H1 (cell line): Measurements from ENCODE around the gene THOP1.

Source experiments
- CTCF ChIP-seq, 3 experiments: IDR thresholded peaks; 1 replicate in 2 of 3; 2 replicates in 1 of 3; pipeline versions ENCODE4 v1.5.1 to v1.6.1; 2011; ENCODE audit warnings: low read length in 3 of 3, mild to moderate bottlenecking in 3 of 3, inconsistent platforms in 2 of 3, low read depth in 1 of 3, moderate library complexity in 1 of 3; ENCODE audit not compliant: insufficient read depth in 1 of 3; ENCODE audit errors: control extremely low read depth in 1 of 3
- HDAC2 ChIP-seq, 2 experiments: fragments of 300-600 bp in 1 of 2; sonication (generic) in 1 of 2; IDR thresholded peaks; 2 replicates each; pipeline ENCODE4 v1.6.1; 2011 to 2012; ENCODE audit warnings: low read depth in 2 of 2, low read length in 2 of 2, mild to moderate bottlenecking in 2 of 2, moderate library complexity in 2 of 2, borderline replicate concordance in 1 of 2, inconsistent platforms in 1 of 2
- MAX ChIP-seq: IDR thresholded peaks from 2 replicates; pipeline ENCODE4 v1.6.1; 2012; ENCODE audit warnings: inconsistent platforms

- TF ChIP-seq HDAC2 (IDR thresholded peaks at IDR 0.05; ENCODE audit: borderline replicate concordance in 1 of 2, low read depth in 2 of 2, low read length in 2 of 2) (peak; percentile 77 to 96), MAX (peak; percentile 56; the same call in 1 of the 2 replicates), CTCF (IDR thresholded peaks at IDR 0.05; ENCODE audit: control extremely low read depth in 1 of 3, insufficient read depth in 1 of 3, low read depth in 1 of 3, low read length in 3 of 3) (no peak; a peak in 1 of 4 replicates)
Measured at GRCh38 chr19:2739602-2740313, 45.5 kb upstream of the THOP1 start, which contains the start of gene SLC39A3.
